Measurements from ENCODE around the gene CHD9NB.

The CHD9NB gene

GRCh38 chr16:53073022-53073421 is 20.3 kb upstream of the CHD9NB start:
- FAIRE-seq, result no peak
- no peak for TF ChIP-seq CTCF (IDR thresholded peaks at IDR 0.05; ENCODE audit: insufficient read depth, missing control alignments)
- DNase-seq (ENCODE audit: insufficient read length, low spot score), result no peak

DNA sequence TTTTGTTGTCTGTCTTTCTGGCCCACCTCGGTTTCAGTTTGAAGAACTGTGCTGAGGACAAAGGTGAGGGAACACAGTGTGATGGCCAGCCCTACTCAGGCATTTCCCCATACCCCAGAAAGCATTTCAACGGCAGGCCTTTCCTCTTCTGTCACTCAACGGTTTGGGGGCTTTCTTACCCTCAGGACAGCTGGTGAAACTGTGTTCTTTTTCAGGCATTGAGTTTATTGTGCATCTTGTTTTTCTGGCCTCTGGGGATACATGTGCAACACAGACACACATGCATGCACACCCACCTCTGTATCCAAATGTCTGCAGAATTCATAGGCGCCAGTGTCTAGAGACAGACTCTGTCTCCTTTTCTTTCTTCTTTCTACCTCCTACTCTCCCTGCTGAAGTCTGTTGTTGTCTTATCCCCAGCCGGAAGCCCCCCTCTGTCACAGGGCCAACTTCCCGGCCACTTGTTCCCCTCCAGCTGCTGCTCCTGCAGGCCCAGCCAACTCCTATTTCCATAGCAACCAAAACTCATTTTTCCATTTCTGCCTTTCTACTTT is 19.1 kb upstream of the CHD9NB start:
- TF ChIP-seq CTCF (IDR thresholded peaks at IDR 0.05; ENCODE audit: insufficient read depth, missing control alignments), result no peak
- FAIRE-seq (no peak), DNase-seq (ENCODE audit: insufficient read length, low spot score) (no peak)

DNA sequence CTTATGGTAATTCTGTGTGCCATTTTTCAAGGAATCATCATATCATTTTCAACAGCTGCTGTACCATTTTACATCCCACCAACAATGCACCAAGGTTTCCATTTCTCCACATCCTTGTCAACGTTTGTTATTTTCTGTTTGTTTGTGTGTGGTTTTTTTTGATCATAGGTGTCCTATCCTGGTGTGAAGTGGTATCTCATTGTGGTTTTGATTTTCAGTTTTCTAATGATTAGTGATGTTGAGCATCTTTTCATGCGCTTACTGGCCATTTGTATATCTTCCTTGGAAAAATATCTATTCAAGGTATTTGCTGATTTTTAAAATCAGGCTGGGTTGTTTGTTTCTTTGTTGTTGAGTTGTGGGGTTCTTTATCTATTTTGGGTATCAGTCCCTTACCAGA is 17.1 kb upstream of the CHD9NB start:
- DNase-seq (ENCODE audit: insufficient read length, low spot score) (no peak), FAIRE-seq (no peak)
- no peak for TF ChIP-seq CTCF (IDR thresholded peaks at IDR 0.05; ENCODE audit: insufficient read depth, missing control alignments)

DNA sequence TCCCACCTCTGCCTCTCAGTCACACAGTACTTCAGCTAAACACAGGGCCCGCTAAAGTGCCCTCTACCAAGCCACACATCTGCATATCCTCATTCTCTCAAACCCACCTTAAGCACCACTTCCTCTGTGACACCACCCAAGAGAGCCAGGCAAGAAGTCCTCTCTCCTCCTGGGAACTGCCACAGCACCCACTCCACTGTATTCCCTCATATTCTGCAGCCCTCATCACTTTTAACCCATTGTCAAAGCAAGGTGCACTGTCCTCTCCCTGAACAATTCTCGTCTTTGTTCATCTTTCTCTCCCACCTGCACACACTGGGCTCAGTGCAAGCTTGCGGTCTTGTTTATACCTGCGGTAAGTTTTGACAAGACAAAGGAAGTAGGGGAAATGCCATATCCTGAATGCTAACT is 15.7 kb upstream of the CHD9NB start:
- DNase-seq (ENCODE audit: insufficient read length, low spot score), result no peak
- no peak for TF ChIP-seq CTCF (IDR thresholded peaks at IDR 0.05; ENCODE audit: insufficient read depth, missing control alignments)
- FAIRE-seq, result no peak

DNA sequence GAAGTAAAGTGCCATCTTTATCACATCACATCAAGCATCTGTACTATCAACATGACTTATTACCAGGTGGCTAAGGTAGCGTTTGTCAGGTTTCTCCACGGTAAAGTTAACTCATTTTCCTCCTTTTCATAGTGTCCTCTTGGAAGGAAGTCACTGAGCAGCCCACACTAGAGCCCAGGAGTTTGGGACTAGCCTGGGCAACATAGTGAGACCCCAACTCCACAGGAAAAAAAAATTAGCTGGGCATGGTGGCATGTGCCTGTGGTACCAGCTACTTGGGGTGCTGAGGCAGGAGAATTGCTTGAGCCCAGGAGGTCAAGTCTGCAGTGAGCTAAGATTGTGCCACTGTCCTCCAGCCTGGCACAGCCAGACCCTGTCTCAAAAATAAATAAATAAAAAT is 15.0 kb upstream of the CHD9NB start:
- FAIRE-seq, result no peak
- no peak for TF ChIP-seq CTCF (IDR thresholded peaks at IDR 0.05; ENCODE audit: insufficient read depth, missing control alignments)
- no peak for DNase-seq (ENCODE audit: insufficient read length, low spot score)

DNA sequence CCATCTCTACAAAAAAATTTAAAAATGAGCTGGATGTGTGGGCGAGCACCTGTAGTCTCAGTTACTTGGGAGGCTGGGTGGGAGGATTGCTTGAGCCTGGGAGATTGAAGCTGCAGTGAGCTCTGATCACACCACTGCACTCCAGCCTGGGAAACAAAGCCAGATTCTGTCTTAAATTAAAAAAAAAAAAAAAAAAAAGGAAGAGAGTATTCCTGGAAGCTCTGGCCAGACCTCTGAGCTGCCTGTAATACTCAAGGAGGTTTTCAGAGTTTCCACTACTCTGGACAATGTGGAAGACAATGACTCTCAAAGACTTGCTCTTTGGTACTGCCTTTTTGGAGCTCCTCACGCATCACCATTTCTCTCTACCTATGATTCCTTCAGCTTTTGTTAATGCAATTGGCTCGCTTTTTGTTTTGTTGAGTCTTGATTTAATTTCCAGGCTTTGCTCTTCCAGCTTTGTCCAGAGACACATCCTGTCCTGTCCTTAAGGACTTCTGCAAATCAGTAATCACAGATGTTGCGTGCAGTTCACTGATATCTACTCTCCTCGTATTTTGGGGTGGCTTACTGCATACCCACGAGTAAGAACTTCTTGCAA is 12.9 kb upstream of the CHD9NB start:
- no peak for TF ChIP-seq CTCF (IDR thresholded peaks at IDR 0.05; ENCODE audit: insufficient read depth, missing control alignments)
- DNase-seq (ENCODE audit: insufficient read length, low spot score) (no peak), FAIRE-seq (no peak)

GRCh38 chr16:53064081-53064578 is 11.4 kb upstream of the CHD9NB start:
- TF ChIP-seq CTCF (IDR thresholded peaks at IDR 0.05; ENCODE audit: insufficient read depth, missing control alignments), result no peak
- no peak for DNase-seq (ENCODE audit: insufficient read length, low spot score)
- FAIRE-seq, result no peak

Measured in D721Med (cell line).